GM08714 (cell line): Measurements from ENCODE around the gene CD300LD.

Experiments
- H3K4me3 ChIP-seq: fragments of 200-500 bp; sonication (Bioruptor generic); 2 replicates; pipeline ENCODE4 v1.5.1; 2014; ENCODE audit warnings: mild to moderate bottlenecking, low read length, inconsistent platforms
- ZNF274 ChIP-seq: IDR thresholded peaks from 2 replicates; pipeline ENCODE4 v1.6.1; 2012; ENCODE audit warnings: mild to moderate bottlenecking, low read depth, low read length

Gene CD300LD

GRCh38 chr17:74550602-74551001 is 41.5 kb downstream of the CD300LD start:
- no peak overlapping the region for H3K4me3 ChIP-seq
- no peak for TF ChIP-seq ZNF274

- TF ChIP-seq ZNF274 = no peak
- H3K4me3 ChIP-seq = no peak overlapping the region
Measured at GRCh38 chr17:74549343-74549742, 42.7 kb downstream of the CD300LD start.

- no peak for TF ChIP-seq ZNF274
- H3K4me3 ChIP-seq = no peak overlapping the region
Measured at GRCh38 chr17:74547736-74548135, 44.3 kb downstream of the CD300LD start.

- H3K4me3 ChIP-seq = no peak overlapping the region
Measured at GRCh38 chr17:74547264-74547663, 44.8 kb downstream of the CD300LD start.

GRCh38 chr17:74546586-74546985 is 45.5 kb downstream of the CD300LD start:
- no peak for TF ChIP-seq ZNF274
- H3K4me3 ChIP-seq = no peak overlapping the region

More at GRCh38 chr17:74547264-74547663, 44.8 kb downstream of the CD300LD start:
- TF ChIP-seq ZNF274 = no peak

GRCh38 chr17:74545843-74546230 is 46.2 kb downstream of the CD300LD start, which contains the start of gene CD300C:
CD300C (minus strand) TSS chr17:74546115; CDS start chr17:74545782, 333 bp downstream.
- no peak within 1 kb of the TSS for H3K4me3 ChIP-seq
- no peak for TF ChIP-seq ZNF274

GRCh38 chr17:74544991-74545842 is 46.9 kb downstream of the CD300LD start:
- TF ChIP-seq ZNF274 = no peak
- no peak overlapping the region for H3K4me3 ChIP-seq

- no peak overlapping the region for H3K4me3 ChIP-seq
- no peak for TF ChIP-seq ZNF274
Measured at GRCh38 chr17:74543891-74544760, 48.0 kb downstream of the CD300LD start.

GRCh38 chr17:74543406-74543805 is 48.7 kb downstream of the CD300LD start:
- TF ChIP-seq ZNF274 = no peak
- no peak overlapping the region for H3K4me3 ChIP-seq

GRCh38 chr17:74542727-74543383 is 49.2 kb downstream of the CD300LD start:
- H3K4me3 ChIP-seq = no peak overlapping the region
- no peak for TF ChIP-seq ZNF274

GRCh38 chr17:74542166-74542565 is 49.9 kb downstream of the CD300LD start:
- H3K4me3 ChIP-seq = no peak overlapping the region
- TF ChIP-seq ZNF274 = no peak

- no peak overlapping the region for H3K4me3 ChIP-seq
- no peak for TF ChIP-seq ZNF274
Measured at GRCh38 chr17:74541176-74542111, 50.6 kb downstream of the CD300LD start.

GRCh38 chr17:74539281-74539820 is 52.7 kb downstream of the CD300LD start:
- no peak overlapping the region for H3K4me3 ChIP-seq
- TF ChIP-seq ZNF274 = no peak

- no peak overlapping the region for H3K4me3 ChIP-seq
- no peak for TF ChIP-seq ZNF274
Measured at GRCh38 chr17:74536890-74537289, 55.2 kb downstream of the CD300LD start.
